Adrenal gland (tissue), 12 donors: ENCODE measurements around the gene SNED1. TPM values are rescaled to one million over a fixed set of nuclear protein-coding genes. Genes with fewer than 3 reads are reported as not detected.
A peak's percentile ranks its signal among the peaks of the same experiment; 100 is the strongest.

Experiments used
- DNase-seq, 7 donors: peaks; one replicate each; pipeline ENCODE4 v3.0.0-alpha.2; 2019 to 2020
- H3K27ac ChIP-seq, 5 donors: fragments of 200-600 bp; sonication (generic) in 4 of 5; 1 replicate in 3 of 5; 2 replicates in 2 of 5; pipeline versions ENCODE4 v1.5.1 to v1.8.0; 2016 to 2020; ENCODE audit warnings: mild to moderate bottlenecking in 1 of 5
- H3K27me3 ChIP-seq: fragments of 200-600 bp; 2 replicates; pipeline ENCODE4 v1.8.0; 2021
- H3K36me3 ChIP-seq, 2 donors: fragments of 200-600 bp; replicated peaks in 1 of 2; 1 replicate in 1 of 2; 2 replicates in 1 of 2; pipeline versions ENCODE4 v1.5.1 to v1.8.0; 2018 to 2022
- H3K4me1 ChIP-seq, 2 donors: fragments of 200-600 bp; replicated peaks in 1 of 2; 1 replicate in 1 of 2; 2 replicates in 1 of 2; pipeline versions ENCODE4 v1.5.1 to v1.8.0; 2018 to 2021
- H3K4me3 ChIP-seq, 4 donors: fragments of 200-600 bp; sonication (generic) in 3 of 4; one replicate each; pipeline ENCODE4 v1.5.1; 2016 to 2018
- H3K9me3 ChIP-seq, 3 donors: fragments of 200-600 bp; sonication (generic) in 1 of 3; replicated peaks in 1 of 3; 1 replicate in 2 of 3; 2 replicates in 1 of 3; pipeline versions ENCODE4 v1.5.1 to v1.8.0; 2016 to 2021
- CTCF ChIP-seq, 6 experiments: fragments of 450-650 bp in 4 of 6; fragments of 200-600 bp in 2 of 6; sonication (generic) in 1 of 6; IDR thresholded peaks; 1 replicate in 5 of 6; 2 replicates in 1 of 6; pipeline versions ENCODE4 v1.5.1 to v1.8.0; 2016 to 2021; ENCODE audit warnings: antibody characterized with exemption in 6 of 6, mild to moderate bottlenecking in 2 of 6, moderate library complexity in 1 of 6
- POLR2A ChIP-seq, 2 donors: fragments of 450-650 bp; IDR thresholded peaks; one replicate each; pipeline ENCODE4 v1.6.1; 2017; ENCODE audit warnings: antibody characterized with exemption in 2 of 2, mild to moderate bottlenecking in 2 of 2, moderate library complexity in 1 of 2
- WGBS, 4 donors: extraction: QIAGEN DNeasy Blood & Tissue Kit in 2 of 4; methylation state at CpG; one replicate each; pipeline versions ENCODE4 v1.1.5 to v1.1.7; 2013 to 2017; 5-methylcytosine and 5-hydroxymethylcytosine counted together
- intact Hi-C, 2 donors: fragments of 100-400 bp; cut with DNase I; formaldehyde crosslinking; loops; one replicate each; pipeline versions ENCODE4 v1.14.1 to v1.15.0; 2022 to 2023
- polyA plus RNA-seq, 3 donors: library from polyadenylated mRNA; stranded (reverse); fragments of 200-250 nt in 2 of 3; fragments of 350-450 nt in 1 of 3; fragmentation: Illumina TruSeq in 1 of 3; extraction: RNeasy Lipid Tissue Mini Kit (QIAGEN cat#74804) in 1 of 3; gene quantifications; one replicate each; pipeline ENCODE4 v1.2.3, GENCODE V29; 2013 to 2014
- total RNA-seq, 9 donors: library from RNA; depleted of rRNA in 4 of 9; stranded (reverse); fragments of >200 nt in 4 of 9; fragments of 120-200 nt in 1 of 9; fragmentation: NEBNext Ultra II Directional in 1 of 9; extraction: Animal tissue kit (Norgen Biotek cat#: 25700) in 1 of 9; gene quantifications; one replicate each; pipeline versions ENCODE4 v1.1.0 to v1.2.4, GENCODE V29; 2013 to 2023
- donor health status: healthy with polysubstance abuse.
- donor health status: Bipolar disorder and iron deficiency.
- donor health status: DM: yes; HTN: yes; CAD: no.
- donor health status: DM: no; HTN: no; CAD: no.
- donor health status: DM: no; HTN: no; CAD: no.
- donor health status: DM: yes; HTN: yes; CAD: no.

The SNED1 gene
- total and polyA plus RNA-seq, 12 donors, result 3.1 to 59.5 (median 22.9) TPM

- no peak overlapping the region for H3K4me3 ChIP-seq
- TF ChIP-seq CTCF (IDR thresholded peaks at IDR 0.05), result no peak
- no peak for TF ChIP-seq POLR2A (IDR thresholded peaks at IDR 0.05)
- H3K27ac ChIP-seq, result no peak overlapping the region
- H3K9me3 ChIP-seq, result no peaks in the 10 kb centered on the region
- intact Hi-C loops, result no loop called here
- H3K4me1 ChIP-seq, result peaks cover 0 to 9% of the 10 kb centered on the region in 2 donors
- H3K36me3 ChIP-seq, result no peaks in the 10 kb centered on the region
- peak in 1 of 7 donors; percentile 25 for DNase-seq
- no peaks in the 10 kb centered on the region for H3K27me3 ChIP-seq
- 85 to 96% (median 89%) methylated on average over 6 to 9 of the region's 9 CpGs for WGBS, 4 donors
These were observed 108.8 kb downstream of the SNED1 start for GRCh38 chr2:241107031-241107783.

DNA sequence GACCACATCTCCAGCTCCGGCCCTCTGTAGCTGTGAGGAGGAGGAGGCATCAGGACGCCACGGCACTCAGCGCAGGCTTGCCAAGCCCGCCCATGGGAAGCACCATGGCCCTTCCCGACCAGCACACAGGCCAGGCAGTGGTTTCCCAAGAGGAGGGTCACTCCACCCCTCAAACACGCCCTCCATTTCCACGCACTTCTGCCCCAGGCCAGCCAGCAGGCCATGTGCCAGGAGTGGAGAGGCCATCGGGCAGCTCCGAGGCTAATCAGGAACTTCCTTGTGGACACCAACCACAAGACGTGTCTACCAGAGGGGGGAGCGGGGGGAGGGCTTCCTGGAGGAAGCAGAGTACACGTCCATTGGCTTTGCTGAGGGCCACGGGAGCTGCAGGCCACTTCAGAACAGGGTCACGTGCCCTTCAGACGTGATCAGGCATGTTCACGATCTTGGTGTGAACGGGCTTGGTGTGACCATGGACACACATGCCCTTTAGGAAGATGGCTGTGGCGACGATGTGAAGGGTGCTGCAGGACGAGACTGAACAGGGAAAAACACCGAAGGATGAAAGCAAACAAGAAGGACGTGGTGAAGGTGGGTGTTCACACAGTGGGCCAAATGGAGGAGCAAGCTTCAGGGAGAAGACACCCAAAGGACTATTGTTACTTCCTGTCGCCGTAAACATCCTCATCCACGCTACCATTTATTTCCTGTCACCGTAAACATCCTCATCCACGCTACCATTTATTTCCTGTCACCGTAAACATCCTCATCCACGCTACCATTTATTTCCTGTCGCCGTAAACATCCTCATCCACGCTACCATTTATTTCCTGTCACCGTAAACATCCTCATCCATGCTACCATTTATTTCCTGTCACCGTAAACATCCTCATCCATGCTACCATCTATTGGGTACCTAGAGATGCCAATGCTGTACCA, 110.1 kb downstream of the SNED1 start:
- Histone ChIP-seq H3K4me1 (peaks cover 0 to 1% of the 10 kb centered on the region in 2 donors), H3K36me3 (no peaks in the 10 kb centered on the region), H3K9me3 (no peaks in the 10 kb centered on the region), H3K4me3 (no peak overlapping the region), H3K27ac (no peak overlapping the region), H3K27me3 (no peaks in the 10 kb centered on the region)
- intact Hi-C loops, result no loop called here
- 78 to 86% (median 85%) methylated on average over 23 to 35 of the region's 35 CpGs for WGBS, 4 donors
- TF ChIP-seq CTCF (IDR thresholded peaks at IDR 0.05) (no peak), POLR2A (IDR thresholded peaks at IDR 0.05) (no peak)
- DNase-seq, result peak in 1 of 7 donors; percentile 41

DNA sequence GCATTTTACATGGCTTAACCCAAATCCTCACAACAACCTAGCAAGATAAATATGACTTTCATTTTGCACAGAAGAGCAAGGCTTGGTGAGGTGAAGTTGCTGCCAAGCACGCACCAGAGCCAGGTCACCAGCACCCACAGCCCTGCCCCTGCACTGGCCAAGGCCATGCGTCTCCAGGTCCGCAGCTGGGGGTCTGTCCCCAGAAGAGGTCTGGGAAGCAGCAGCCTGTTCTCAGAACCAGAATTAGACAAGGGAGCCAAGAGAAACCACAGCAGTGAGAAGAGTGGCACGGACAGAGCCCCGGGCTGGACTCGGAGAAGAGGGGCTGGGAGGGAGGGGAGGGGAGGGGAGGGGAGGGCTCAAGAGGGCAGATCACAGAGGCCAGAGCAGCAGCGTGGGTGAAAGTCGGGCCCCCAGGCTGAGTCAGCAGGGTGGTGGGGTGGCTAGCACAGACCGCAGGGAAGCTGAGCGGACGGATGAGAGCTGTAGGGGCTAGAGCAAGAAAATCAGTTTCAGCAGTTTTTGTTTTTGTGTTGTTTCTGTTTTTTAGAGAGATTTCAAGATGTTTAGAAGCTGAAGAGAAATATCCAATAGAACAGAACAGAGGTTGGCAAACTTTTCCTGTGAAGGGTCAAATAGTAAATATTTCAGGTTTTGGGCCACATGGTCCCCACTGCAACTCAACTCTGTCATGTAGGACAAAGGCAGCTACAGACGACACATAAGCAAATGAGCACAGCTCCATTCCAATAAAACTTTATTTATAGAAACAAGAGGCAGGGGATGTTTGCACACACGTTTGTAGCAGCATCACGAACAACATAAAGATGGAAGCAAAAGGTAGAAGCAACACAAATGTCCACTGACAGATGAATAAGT, 111.0 kb downstream of the SNED1 start:
- no peak for DNase-seq
- Histone ChIP-seq H3K36me3 (no peaks in the 10 kb centered on the region), H3K9me3 (no peaks in the 10 kb centered on the region), H3K27me3 (no peaks in the 10 kb centered on the region), H3K27ac (no peak overlapping the region), H3K4me1 (no peaks in the 10 kb centered on the region), H3K4me3 (no peak overlapping the region)
- TF ChIP-seq POLR2A (IDR thresholded peaks at IDR 0.05), result no peak
- no peak for TF ChIP-seq CTCF (IDR thresholded peaks at IDR 0.05)
- 87 to 91% (median 88%) methylated on average over 13 to 14 of the region's 14 CpGs for WGBS, 4 donors
- intact Hi-C loops, result no loop called here
